PC-3 (cell line): ENCODE data around the gene ASB10.

Source experiments
- CTCF ChIP-seq: fragments of 300-600 bp; sonication (generic); conservative IDR thresholded peaks from 2 replicates; pipeline ENCODE4 v1.5.1; 2017; ENCODE audit warnings: antibody characterized with exemption, low read depth, mild to moderate bottlenecking, low read length
- EZH2phosphoT487 ChIP-seq: fragments of 300-600 bp; sonication (generic); IDR thresholded peaks from 2 replicates; pipeline ENCODE4 v1.6.1; 2018; ENCODE audit warnings: mild to moderate bottlenecking, antibody characterized with exemption, low read length, borderline replicate concordance

GRCh38 chr7:151134743-151135524 lies 52.1 kb downstream of the ASB10 start:
- TF ChIP-seq CTCF: no peak
- TF ChIP-seq EZH2phosphoT487: no peak
